GM10248 (cell line): ENCODE data around the gene SCARF1.

Experiments
- CTCF ChIA-PET: fragments of 300-600 bp; sonication (Branson Sonifier 250); formaldehyde crosslinking; extraction: SDS; loops from one replicate; lab custom pipeline; 2021; ENCODE audit warnings: antibody characterized with exemption; lab: Yijun Ruan, JAX
- POLR2A ChIA-PET: fragments of 350-650 bp; sonication (Branson Sonifier 250); formaldehyde crosslinking; extraction: SDS; loops from one replicate; lab custom pipeline; 2020; ENCODE audit warnings: antibody characterized with exemption; lab: Yijun Ruan, JAX
- DNase-seq: peaks from one replicate; pipeline ENCODE4 v3.0.0; 2012; ENCODE audit errors: extremely low spot score
- TF ChIP-seq, protein P1 (sequence below): IDR thresholded peaks from 2 replicates; pipeline ENCODE4 v1.5.1; 2012; ENCODE audit warnings: mild to moderate bottlenecking, low read depth; ENCODE audit errors: extremely low read depth, missing control alignments, control extremely low read depth

Gene SCARF1

DNA sequence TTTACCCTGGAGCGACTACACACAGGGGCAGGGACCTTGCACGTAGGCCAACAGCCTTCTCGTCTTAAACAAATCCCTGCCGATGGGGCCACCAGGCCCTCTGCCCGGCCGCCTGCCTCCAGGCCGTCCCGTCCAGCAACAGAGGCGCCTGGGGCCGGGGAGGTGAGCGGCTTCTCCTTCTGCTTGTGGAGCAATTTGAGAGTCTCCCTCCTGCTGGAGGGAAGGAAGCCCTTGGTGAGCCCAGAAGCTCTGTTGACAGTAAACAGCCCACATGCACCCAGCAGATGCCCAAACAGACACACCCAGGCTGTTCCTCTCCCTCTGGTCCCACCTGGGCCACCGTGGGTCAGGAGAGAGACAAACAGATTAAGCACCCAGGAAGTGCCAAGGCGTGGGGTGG is 25.0 kb downstream of the SCARF1 start:
- TF ChIP-seq, protein P1, sequence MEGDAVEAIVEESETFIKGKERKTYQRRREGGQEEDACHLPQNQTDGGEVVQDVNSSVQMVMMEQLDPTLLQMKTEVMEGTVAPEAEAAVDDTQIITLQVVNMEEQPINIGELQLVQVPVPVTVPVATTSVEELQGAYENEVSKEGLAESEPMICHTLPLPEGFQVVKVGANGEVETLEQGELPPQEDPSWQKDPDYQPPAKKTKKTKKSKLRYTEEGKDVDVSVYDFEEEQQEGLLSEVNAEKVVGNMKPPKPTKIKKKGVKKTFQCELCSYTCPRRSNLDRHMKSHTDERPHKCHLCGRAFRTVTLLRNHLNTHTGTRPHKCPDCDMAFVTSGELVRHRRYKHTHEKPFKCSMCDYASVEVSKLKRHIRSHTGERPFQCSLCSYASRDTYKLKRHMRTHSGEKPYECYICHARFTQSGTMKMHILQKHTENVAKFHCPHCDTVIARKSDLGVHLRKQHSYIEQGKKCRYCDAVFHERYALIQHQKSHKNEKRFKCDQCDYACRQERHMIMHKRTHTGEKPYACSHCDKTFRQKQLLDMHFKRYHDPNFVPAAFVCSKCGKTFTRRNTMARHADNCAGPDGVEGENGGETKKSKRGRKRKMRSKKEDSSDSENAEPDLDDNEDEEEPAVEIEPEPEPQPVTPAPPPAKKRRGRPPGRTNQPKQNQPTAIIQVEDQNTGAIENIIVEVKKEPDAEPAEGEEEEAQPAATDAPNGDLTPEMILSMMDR, result no peak
- CTCF ChIA-PET, result interaction anchor here (2.0 to 2.1 kb wide), 2 partner anchors 10 to 14 kb away, joined by 8 to 9 read pairs; no protein-coding TSS in a partner anchor
- no peak for DNase-seq
- POLR2A ChIA-PET, result no interaction called here

DNA sequence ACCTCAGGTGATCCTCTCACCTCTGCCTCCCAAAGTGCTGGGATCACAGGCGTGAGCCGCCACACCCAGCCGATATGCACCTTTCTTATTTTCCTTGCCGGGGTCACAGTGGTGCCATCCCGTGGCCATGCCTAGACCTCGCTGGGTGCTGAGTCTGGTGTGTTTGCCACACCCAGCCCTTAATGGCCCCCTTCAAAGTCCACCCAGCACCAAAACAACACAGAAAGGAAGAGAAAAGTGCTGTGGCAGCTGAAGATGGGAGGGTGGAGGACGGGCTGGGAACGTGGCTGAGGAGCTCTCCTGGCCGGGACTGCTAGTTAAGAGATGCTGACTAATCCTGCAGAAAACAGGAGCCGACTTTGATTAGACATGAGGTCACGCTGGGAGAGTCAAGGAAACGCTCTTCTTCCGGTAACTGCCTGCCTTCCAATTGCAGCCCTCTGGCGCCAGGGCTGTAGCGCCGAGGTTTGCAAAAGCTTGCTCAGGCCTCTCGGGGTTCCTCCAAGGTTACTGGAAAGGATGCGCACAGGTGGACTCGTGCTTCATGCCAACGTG is 27.8 kb downstream of the SCARF1 start:
- TF ChIP-seq, protein P1, result no peak
- DNase-seq, result no peak
- POLR2A ChIA-PET, result no interaction called here
- CTCF ChIA-PET, result interaction anchor here (1.4 to 2.3 kb wide), 5 partner anchors 8 to 57 kb away, joined by 3 to 9 read pairs (median 3); no protein-coding TSS in a partner anchor

DNA sequence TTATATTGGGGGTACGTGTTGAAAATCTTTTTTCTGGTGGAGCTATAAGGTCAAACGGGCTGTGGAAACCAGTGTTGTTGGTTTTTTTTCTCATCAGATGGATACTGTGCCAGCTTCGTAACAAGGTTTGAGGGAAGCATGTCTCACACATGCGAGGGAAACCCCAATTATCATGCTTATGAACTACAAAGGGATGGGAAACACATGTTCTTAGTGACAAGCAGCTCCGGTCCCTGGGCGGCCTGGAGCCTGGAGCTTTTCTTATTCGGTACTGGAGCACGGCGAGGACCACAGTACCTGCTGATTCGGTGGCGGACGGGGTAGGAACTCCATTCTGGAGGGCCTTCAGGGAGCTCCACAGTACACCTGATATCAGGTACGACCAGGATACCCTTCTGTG is 29.4 kb downstream of the SCARF1 start:
- TF ChIP-seq, protein P1, result no peak
- POLR2A ChIA-PET, result interaction anchor here (0.5 kb wide), 1 partner anchor 411 kb away, joined by 3 read pairs; no protein-coding TSS in a partner anchor
- CTCF ChIA-PET, result interaction anchor here (1.4 to 2.6 kb wide), 7 partner anchors 11 to 55 kb away, joined by 3 to 11 read pairs (median 4); no protein-coding TSS in a partner anchor
- no peak for DNase-seq

DNA sequence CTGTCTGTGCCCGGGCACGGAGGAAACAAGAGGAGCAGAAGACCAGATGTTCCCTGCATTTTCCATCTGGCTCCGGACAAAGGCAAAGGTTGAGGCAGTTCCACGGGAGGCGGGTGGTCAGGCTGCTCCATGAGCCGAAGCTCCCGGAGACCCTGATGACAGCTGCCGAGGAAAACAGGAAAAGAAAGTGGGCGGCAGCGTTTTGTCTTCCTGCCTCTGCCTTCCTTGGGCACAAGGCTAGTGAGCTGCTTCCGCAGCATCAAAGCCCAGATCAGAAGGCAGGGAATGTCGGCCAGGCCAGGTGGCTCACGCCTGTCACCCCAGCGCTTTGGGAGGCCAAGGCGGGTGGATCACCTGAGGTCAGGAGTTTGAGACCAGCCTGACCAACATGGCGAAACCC is 33.1 kb downstream of the SCARF1 start:
- ChIA-PET POLR2A (no interaction called here), CTCF (interaction anchor here (0.8 to 3.1 kb wide), 3 partner anchors 14 to 38 kb away, joined by 3 to 13 read pairs (median 10); partner anchors contain the start of gene SLC43A2)
- no peak for DNase-seq
- TF ChIP-seq, protein P1, result no peak

GRCh38 chr17:1611715-1612114 is 33.8 kb downstream of the SCARF1 start:
- DNase-seq, result no peak
- TF ChIP-seq, protein P1, result no peak
- ChIA-PET CTCF (interaction anchor here (0.5 to 3.1 kb wide), 3 partner anchors 18 to 75 kb away, joined by 3 to 13 read pairs (median 10); partner anchors contain the start of gene SLC43A2), POLR2A (no interaction called here)

DNA sequence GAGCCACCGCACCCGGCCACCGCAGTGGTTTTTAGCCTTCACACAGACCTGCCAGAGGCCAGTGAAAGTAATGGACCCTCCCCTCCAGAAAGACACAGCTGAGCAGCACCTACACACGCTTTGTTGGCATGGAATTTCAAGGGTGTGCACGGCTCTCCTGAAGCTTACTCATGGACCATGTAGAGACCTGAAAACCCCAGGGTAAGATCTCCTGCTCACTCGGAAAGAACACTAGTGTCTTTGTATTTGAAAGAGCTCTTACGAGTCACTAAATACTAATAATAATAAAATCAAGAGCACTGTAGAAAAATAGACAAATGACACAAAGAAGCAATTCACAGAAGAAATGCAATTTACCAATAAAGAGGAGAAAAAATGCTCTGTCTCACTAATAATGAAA is 36.9 kb downstream of the SCARF1 start:
- TF ChIP-seq, protein P1, result no peak
- DNase-seq, result no peak
- CTCF ChIA-PET, result interaction anchor here (1.3 to 4.0 kb wide), 4 partner anchors 11 to 35 kb away, joined by 3 to 34 read pairs (median 12); partner anchors contain the start of gene SLC43A2
- POLR2A ChIA-PET, result no interaction called here
